ENCODE measurements around the gene DHX9. TPM values are rescaled to one million over a fixed set of nuclear protein-coding genes. Genes with fewer than 3 reads are reported as not detected.
A peak's percentile ranks its signal among the peaks of the same experiment; 100 is the strongest.

The DHX9 gene
- 137 and 146 TPM in 2 replicates for total RNA-seq
- long read RNA-seq, full-length matches to known transcripts = 358 of 566 reads
- long read RNA-seq, partial matches to known transcripts = 177 of 566 reads
- long read RNA-seq, other reads (novel, unspliced or antisense) = 31 of 566 reads

DNA sequence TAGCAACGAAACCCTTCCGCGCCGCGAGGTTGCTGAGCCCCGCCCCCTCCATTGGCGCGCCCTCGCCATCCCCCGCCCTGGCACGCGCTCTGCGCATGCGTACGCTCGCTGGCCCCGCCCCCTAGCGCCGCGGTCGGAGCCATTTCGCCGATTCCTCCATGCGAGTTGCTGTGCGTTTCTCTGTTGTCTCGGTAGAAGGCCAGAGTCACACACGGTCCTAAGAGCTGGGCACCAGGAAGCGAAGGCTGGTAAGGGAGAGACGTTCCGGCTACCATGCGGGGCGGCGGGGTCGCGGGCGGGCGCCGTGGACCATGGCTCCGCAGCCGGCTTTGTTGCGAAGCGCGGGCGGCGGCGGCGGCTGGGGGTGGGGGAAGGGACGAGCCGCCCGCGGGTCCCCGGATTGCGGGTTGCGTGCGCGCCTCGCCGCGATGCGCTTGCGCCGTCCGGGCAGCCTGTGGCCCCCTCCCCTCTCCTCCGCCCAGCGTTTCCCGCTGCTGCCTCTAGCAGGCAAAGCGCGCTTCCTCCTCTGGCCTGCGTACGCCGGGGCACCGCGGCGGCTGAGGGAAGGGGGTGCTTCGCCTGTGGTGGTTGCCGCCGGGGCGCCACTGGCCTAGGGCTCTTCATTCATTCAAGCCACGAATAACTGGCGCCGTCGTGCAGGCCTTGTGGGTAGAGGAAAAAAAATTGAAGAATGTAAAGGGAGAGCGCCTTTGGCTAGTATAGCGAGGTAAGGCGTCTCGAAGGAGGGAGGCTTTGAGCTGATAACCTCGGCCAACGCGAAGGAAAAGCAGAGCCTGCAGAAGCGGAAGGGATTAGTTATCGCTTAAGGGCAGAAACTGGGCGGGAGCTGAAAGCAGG is at the start of gene DHX9:
DHX9 (plus strand) TSS at position 139 of the 858 bp plus-strand sequence. CDS start 3,220 bp downstream, outside the sequence.
- H3K4me3 Mint-ChIP-seq (ENCODE audit: unreplicated experiment) = peak within 1 kb of the TSS; percentile 91
- H3K9me3 Mint-ChIP-seq (ENCODE audit: unreplicated experiment) = no peaks in the 10 kb centered on the region
- no peaks in the 10 kb centered on the region for H3K27me3 Mint-ChIP-seq (ENCODE audit: unreplicated experiment)
- DNase-seq (ENCODE audit: extremely low spot score, unreplicated experiment) = peak; percentile 99
- peaks cover 33% of the 10 kb centered on the region for H3K4me1 Mint-ChIP-seq (ENCODE audit: unreplicated experiment)
- TF ChIP-seq, protein P1, sequence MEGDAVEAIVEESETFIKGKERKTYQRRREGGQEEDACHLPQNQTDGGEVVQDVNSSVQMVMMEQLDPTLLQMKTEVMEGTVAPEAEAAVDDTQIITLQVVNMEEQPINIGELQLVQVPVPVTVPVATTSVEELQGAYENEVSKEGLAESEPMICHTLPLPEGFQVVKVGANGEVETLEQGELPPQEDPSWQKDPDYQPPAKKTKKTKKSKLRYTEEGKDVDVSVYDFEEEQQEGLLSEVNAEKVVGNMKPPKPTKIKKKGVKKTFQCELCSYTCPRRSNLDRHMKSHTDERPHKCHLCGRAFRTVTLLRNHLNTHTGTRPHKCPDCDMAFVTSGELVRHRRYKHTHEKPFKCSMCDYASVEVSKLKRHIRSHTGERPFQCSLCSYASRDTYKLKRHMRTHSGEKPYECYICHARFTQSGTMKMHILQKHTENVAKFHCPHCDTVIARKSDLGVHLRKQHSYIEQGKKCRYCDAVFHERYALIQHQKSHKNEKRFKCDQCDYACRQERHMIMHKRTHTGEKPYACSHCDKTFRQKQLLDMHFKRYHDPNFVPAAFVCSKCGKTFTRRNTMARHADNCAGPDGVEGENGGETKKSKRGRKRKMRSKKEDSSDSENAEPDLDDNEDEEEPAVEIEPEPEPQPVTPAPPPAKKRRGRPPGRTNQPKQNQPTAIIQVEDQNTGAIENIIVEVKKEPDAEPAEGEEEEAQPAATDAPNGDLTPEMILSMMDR (IDR thresholded peaks at IDR 0.05) = peak; percentile 18
- H3K27ac Mint-ChIP-seq (ENCODE audit: unreplicated experiment) = peak within 1 kb of the TSS; percentile 94
- H3K36me3 Mint-ChIP-seq (ENCODE audit: unreplicated experiment) = peaks cover 9% of the 10 kb centered on the region

- Mint-ChIP-seq H3K27me3 (ENCODE audit: unreplicated experiment) (peaks cover 29% of the 10 kb centered on the region), H3K4me1 (ENCODE audit: unreplicated experiment) (peaks cover 11% of the 10 kb centered on the region), H3K9me3 (ENCODE audit: unreplicated experiment) (no peaks in the 10 kb centered on the region), H3K36me3 (ENCODE audit: unreplicated experiment) (peaks cover 6% of the 10 kb centered on the region), H3K27ac (ENCODE audit: unreplicated experiment) (no peak overlapping the region), H3K4me3 (ENCODE audit: unreplicated experiment) (no peak overlapping the region)
- TF ChIP-seq, protein P1 (IDR thresholded peaks at IDR 0.05) = no peak
- DNase-seq (ENCODE audit: extremely low spot score, unreplicated experiment) = no peak
Measured at GRCh38 chr1:182791281-182792179, 47.6 kb upstream of the DHX9 start.

- H3K27me3 Mint-ChIP-seq (ENCODE audit: unreplicated experiment) = peaks cover 9% of the 10 kb centered on the region
- H3K36me3 Mint-ChIP-seq (ENCODE audit: unreplicated experiment) = peaks cover 6% of the 10 kb centered on the region
- H3K4me3 Mint-ChIP-seq (ENCODE audit: unreplicated experiment) = no peak overlapping the region
- no peak overlapping the region for H3K27ac Mint-ChIP-seq (ENCODE audit: unreplicated experiment)
- no peaks in the 10 kb centered on the region for H3K9me3 Mint-ChIP-seq (ENCODE audit: unreplicated experiment)
- TF ChIP-seq, protein P1 (IDR thresholded peaks at IDR 0.05) = no peak
- no peak for DNase-seq (ENCODE audit: extremely low spot score, unreplicated experiment)
- peaks cover 9% of the 10 kb centered on the region for H3K4me1 Mint-ChIP-seq (ENCODE audit: unreplicated experiment)
Measured at GRCh38 chr1:182794091-182794490, 45.1 kb upstream of the DHX9 start.

GRCh38 chr1:182794676-182795201 is 44.4 kb upstream of the DHX9 start:
- TF ChIP-seq, protein P1 (IDR thresholded peaks at IDR 0.05) = no peak
- H3K9me3 Mint-ChIP-seq (ENCODE audit: unreplicated experiment) = no peaks in the 10 kb centered on the region
- H3K36me3 Mint-ChIP-seq (ENCODE audit: unreplicated experiment) = peaks cover 6% of the 10 kb centered on the region
- peaks cover 9% of the 10 kb centered on the region for H3K27me3 Mint-ChIP-seq (ENCODE audit: unreplicated experiment)
- H3K4me1 Mint-ChIP-seq (ENCODE audit: unreplicated experiment) = peaks cover 6% of the 10 kb centered on the region
- no peak overlapping the region for H3K4me3 Mint-ChIP-seq (ENCODE audit: unreplicated experiment)
- H3K27ac Mint-ChIP-seq (ENCODE audit: unreplicated experiment) = no peak overlapping the region
- no peak for DNase-seq (ENCODE audit: extremely low spot score, unreplicated experiment)
